GM12801 (cell line): ENCODE measurements around the gene STXBP5.

Experiments
- CTCF ChIP-seq: IDR thresholded peaks from one replicate; pipeline ENCODE4 v1.5.1; 2011; ENCODE audit warnings: control low read depth; ENCODE audit not compliant: insufficient read length; ENCODE audit errors: extremely low read depth

Gene STXBP5

GRCh38 chr6:147304016-147304415 is 99.8 kb downstream of the STXBP5 start:
- TF ChIP-seq CTCF = no peak

GRCh38 chr6:147310521-147310920 is 106.3 kb downstream of the STXBP5 start:
- no peak for TF ChIP-seq CTCF

- no peak for TF ChIP-seq CTCF
Measured at GRCh38 chr6:147311218-147311617, 107.0 kb downstream of the STXBP5 start.

- no peak for TF ChIP-seq CTCF
Measured at GRCh38 chr6:147321260-147321659, 117.0 kb downstream of the STXBP5 start.

- TF ChIP-seq CTCF = no peak
Measured at GRCh38 chr6:147322299-147323162, 118.3 kb downstream of the STXBP5 start.

GRCh38 chr6:147325557-147325956 is 121.3 kb downstream of the STXBP5 start:
- TF ChIP-seq CTCF = no peak

- TF ChIP-seq CTCF = no peak
Measured at GRCh38 chr6:147331401-147331800, 127.2 kb downstream of the STXBP5 start.
